GM10266 (cell line): ENCODE data around the gene AGAP1.

Experiments used
- DNase-seq: peaks from one replicate; pipeline ENCODE4 v3.0.0; 2012; ENCODE audit errors: extremely low spot score
- CTCF ChIP-seq: IDR thresholded peaks from 2 replicates; pipeline ENCODE4 v1.5.1; 2012; ENCODE audit warnings: mild to moderate bottlenecking, low read depth; ENCODE audit not compliant: control insufficient read depth, insufficient read depth; ENCODE audit errors: missing control alignments

The AGAP1 gene

GRCh38 chr2:235614900-235615712 is 121.3 kb downstream of the AGAP1 start:
- DNase-seq: no peak
- no peak for TF ChIP-seq CTCF

GRCh38 chr2:235616885-235617284 is 123.0 kb downstream of the AGAP1 start:
- no peak for DNase-seq
- TF ChIP-seq CTCF: no peak

GRCh38 chr2:235618039-235618438 is 124.2 kb downstream of the AGAP1 start:
- no peak for DNase-seq
- no peak for TF ChIP-seq CTCF

- DNase-seq: no peak
- TF ChIP-seq CTCF: no peak
These were observed 125.7 kb downstream of the AGAP1 start for GRCh38 chr2:235619544-235619943.

GRCh38 chr2:235621736-235622135 is 127.9 kb downstream of the AGAP1 start:
- DNase-seq: no peak
- TF ChIP-seq CTCF: no peak

DNA sequence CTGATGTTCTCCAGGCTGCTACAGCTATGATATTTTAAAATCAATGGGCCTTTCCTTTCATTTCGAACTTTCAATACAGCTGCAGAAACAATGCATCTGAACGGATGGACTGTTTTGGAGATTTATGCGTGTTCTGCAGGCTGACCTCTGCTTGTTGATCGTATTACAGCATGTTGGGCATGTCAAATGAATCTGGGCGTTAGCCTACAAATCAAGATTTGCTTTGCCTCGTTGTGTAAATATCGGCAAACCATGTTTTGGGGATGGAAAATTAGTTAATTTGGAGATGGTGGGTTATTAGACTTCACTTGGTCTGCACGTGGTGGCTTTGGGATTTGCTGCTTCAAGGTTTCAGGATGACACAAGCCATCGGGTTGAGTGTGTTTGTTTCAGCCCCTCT is 129.3 kb downstream of the AGAP1 start:
- no peak for DNase-seq
- TF ChIP-seq CTCF: no peak

GRCh38 chr2:235623752-235624151 is 129.9 kb downstream of the AGAP1 start:
- no peak for TF ChIP-seq CTCF
- DNase-seq: no peak
